ENCODE results near the gene B3GNT8. TPM values are rescaled to one million over a fixed set of nuclear protein-coding genes. Genes with fewer than 3 reads are reported as not detected.

B3GNT8 gene
- total RNA-seq, 2 experiments from 2014 or later = 0.58 to 1.2 TPM

- ATAC-seq (ENCODE audit: poor library complexity) = no peak
- H3K4me1 Mint-ChIP-seq (ENCODE audit: low read depth) = peaks cover 18% of the 10 kb centered on the region
These were observed 6.0 kb upstream of the B3GNT8 start for GRCh38 chr19:41433171-41433570.

DNA sequence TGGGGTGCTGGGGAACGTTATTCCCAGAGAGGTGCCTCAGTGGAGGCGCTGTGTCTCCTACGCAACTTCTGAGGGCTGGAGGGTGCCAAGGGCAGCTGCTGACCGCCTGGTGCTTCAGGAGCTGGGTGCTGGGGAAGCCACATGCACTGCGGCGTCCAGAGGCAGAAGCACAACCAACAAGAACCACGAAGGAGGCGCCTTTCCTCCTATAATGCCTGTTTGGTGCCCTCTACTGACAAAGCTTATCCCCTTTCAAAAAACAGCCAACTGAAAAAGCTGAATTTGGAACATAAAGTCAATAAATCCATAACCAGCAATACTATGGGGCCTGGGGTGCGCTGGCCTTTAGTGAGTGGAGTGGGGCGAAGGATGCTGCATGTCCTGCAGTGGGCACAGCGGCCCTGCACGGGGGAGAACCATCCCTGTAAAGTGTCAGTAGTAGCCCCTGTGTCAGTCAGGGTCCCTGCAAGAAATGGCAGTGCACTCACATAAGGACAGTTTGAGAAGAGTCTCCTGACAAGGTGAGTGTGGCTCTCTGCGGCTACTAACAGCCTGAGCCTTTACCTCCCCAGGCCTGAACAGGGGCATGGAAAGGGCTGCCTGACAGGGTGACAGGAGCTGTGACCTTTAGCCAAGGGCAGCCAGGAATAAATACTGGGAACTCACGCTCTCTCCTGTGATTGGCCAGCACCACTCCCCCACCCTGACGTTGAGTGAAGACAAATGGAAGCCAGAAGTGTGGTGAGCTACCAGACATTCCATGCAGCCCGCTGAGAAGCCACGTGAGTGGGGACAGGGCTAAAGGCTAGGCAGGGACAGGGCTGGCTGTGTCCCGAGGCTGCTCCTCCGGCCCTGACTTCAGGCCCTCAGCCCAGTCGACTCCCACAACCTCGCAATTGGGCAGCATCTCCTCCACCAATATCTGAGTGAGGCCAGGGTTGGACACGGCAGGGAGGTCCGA lies 4.5 kb upstream of the B3GNT8 start:
- TF ChIP-seq, protein P1, sequence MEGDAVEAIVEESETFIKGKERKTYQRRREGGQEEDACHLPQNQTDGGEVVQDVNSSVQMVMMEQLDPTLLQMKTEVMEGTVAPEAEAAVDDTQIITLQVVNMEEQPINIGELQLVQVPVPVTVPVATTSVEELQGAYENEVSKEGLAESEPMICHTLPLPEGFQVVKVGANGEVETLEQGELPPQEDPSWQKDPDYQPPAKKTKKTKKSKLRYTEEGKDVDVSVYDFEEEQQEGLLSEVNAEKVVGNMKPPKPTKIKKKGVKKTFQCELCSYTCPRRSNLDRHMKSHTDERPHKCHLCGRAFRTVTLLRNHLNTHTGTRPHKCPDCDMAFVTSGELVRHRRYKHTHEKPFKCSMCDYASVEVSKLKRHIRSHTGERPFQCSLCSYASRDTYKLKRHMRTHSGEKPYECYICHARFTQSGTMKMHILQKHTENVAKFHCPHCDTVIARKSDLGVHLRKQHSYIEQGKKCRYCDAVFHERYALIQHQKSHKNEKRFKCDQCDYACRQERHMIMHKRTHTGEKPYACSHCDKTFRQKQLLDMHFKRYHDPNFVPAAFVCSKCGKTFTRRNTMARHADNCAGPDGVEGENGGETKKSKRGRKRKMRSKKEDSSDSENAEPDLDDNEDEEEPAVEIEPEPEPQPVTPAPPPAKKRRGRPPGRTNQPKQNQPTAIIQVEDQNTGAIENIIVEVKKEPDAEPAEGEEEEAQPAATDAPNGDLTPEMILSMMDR (IDR thresholded peaks at IDR 0.05) = no peak
- Histone ChIP-seq H3K27ac (ENCODE audit: low read depth in 1 of 2, low read length in 2 of 2) (no peak overlapping the region), H3K36me3 (ENCODE audit: insufficient read depth, low read length) (peaks cover 39% of the 10 kb centered on the region), H3K4me3 (ENCODE audit: low read length) (no peak overlapping the region), H3K27me3 (ENCODE audit: control insufficient read depth in 1 of 2, insufficient read depth in 2 of 2, low read length in 2 of 2) (no peaks in the 10 kb centered on the region), H3K9me3 (ENCODE audit: control insufficient read depth in 1 of 2, insufficient read depth in 1 of 2, low read length in 2 of 2) (no peaks in the 10 kb centered on the region), H3K4me1 (ENCODE audit: insufficient read depth, low read length) (peaks cover 34% of the 10 kb centered on the region)
- Mint-ChIP-seq H3K27ac (no peak overlapping the region), H3K4me1 (ENCODE audit: low read depth) (peaks cover 30% of the 10 kb centered on the region), H3K4me3 (no peak overlapping the region), H3K9me3 (no peaks in the 10 kb centered on the region), H3K36me3 (ENCODE audit: low read depth) (peaks cover 41% of the 10 kb centered on the region), H3K27me3 (no peaks in the 10 kb centered on the region)
- peak in 3 of 14 experiments; percentile 36 to 56 (median 37) for DNase-seq
- intact Hi-C loops (cut with DNase I, micrococcal nuclease) = loop anchor here in 1 of 2 experiments (10.0 kb wide), 1 partner anchor 1087 kb away; the partner anchor contains the start of genes C19orf47 and PLD3
- ChIA-PET CTCF (no interaction called here), POLR2A (interaction anchor here (1.0 kb wide), 1 partner anchor 131 kb away, joined by 3 read pairs; no protein-coding TSS in a partner anchor)
- ATAC-seq (ENCODE audit: poor library complexity) = no peak

More at GRCh38 chr19:41433171-41433570, 6.0 kb upstream of the B3GNT8 start:
- DNase-seq = no peak
- intact Hi-C loops (cut with DNase I, micrococcal nuclease) = loop anchor here in 1 of 2 experiments (10.0 kb wide), 1 partner anchor 1088 kb away; the partner anchor contains the start of genes C19orf47 and PLD3
- ChIA-PET POLR2A (no interaction called here), CTCF (no interaction called here)
- Mint-ChIP-seq H3K9me3 (no peaks in the 10 kb centered on the region), H3K27me3 (no peaks in the 10 kb centered on the region), H3K27ac (no peak overlapping the region), H3K36me3 (ENCODE audit: low read depth) (peaks cover 46% of the 10 kb centered on the region), H3K4me3 (no peak overlapping the region)
- Histone ChIP-seq H3K27ac (ENCODE audit: low read depth in 1 of 2, low read length in 2 of 2) (no peak overlapping the region), H3K36me3 (ENCODE audit: insufficient read depth, low read length) (peaks cover 44% of the 10 kb centered on the region), H3K4me3 (ENCODE audit: low read length) (no peak overlapping the region), H3K4me1 (ENCODE audit: insufficient read depth, low read length) (peaks cover 21% of the 10 kb centered on the region), H3K27me3 (ENCODE audit: control insufficient read depth in 1 of 2, insufficient read depth in 2 of 2, low read length in 2 of 2) (no peaks in the 10 kb centered on the region), H3K9me3 (ENCODE audit: control insufficient read depth in 1 of 2, insufficient read depth in 1 of 2, low read length in 2 of 2) (no peaks in the 10 kb centered on the region)
- TF ChIP-seq, protein P1 (IDR thresholded peaks at IDR 0.05) = no peak

DNA sequence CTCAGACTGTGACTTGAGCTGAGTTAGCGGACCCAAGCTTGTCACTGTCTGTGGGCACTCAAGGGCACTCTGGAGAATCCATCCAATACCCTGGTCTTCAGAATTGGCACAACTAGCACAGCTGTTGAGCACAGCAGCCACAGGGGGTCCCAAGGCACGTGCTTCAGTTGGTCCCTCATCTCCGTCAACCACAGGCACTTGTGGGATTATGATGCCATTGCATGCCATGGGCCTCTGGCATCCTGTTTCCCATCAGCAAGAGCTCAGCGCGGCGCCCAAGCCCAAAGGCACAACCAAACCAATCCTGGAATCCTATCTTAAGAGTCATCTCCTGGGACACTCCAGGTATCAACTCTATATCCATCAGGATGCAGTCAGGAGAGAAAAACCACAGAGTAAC lies 3.7 kb upstream of the B3GNT8 start:
- no peak overlapping the region for H3K4me3 Mint-ChIP-seq
- Histone ChIP-seq H3K4me3 (ENCODE audit: low read length) (no peak overlapping the region), H3K4me1 (ENCODE audit: insufficient read depth, low read length) (peaks cover 42% of the 10 kb centered on the region)

More for the DNA sequence above, 3.7 kb upstream of the B3GNT8 start:
- DNase-seq (no peak), ATAC-seq (ENCODE audit: poor library complexity) (no peak)
- intact Hi-C loops (cut with DNase I, micrococcal nuclease) = loop anchor here in 1 of 2 experiments (10.0 kb wide), 1 partner anchor 1086 kb away; the partner anchor contains the start of genes C19orf47 and PLD3
- H3K4me1 Mint-ChIP-seq (ENCODE audit: low read depth) = peaks cover 34% of the 10 kb centered on the region
- Histone ChIP-seq H3K27me3 (ENCODE audit: control insufficient read depth in 1 of 2, insufficient read depth in 2 of 2, low read length in 2 of 2) (no peaks in the 10 kb centered on the region), H3K36me3 (ENCODE audit: insufficient read depth, low read length) (peaks cover 37% of the 10 kb centered on the region), H3K9me3 (ENCODE audit: control insufficient read depth in 1 of 2, insufficient read depth in 1 of 2, low read length in 2 of 2) (no peaks in the 10 kb centered on the region), H3K27ac (ENCODE audit: low read depth in 1 of 2, low read length in 2 of 2) (no peak overlapping the region)
- TF ChIP-seq, protein P1 (IDR thresholded peaks at IDR 0.05) = no peak
- peaks cover 42% of the 10 kb centered on the region for H3K36me3 Mint-ChIP-seq (ENCODE audit: low read depth)
- H3K27ac Mint-ChIP-seq = no peak overlapping the region
- ChIA-PET CTCF (no interaction called here), POLR2A (interaction anchor here (0.7 to 1.0 kb wide), 2 partner anchors 9 to 130 kb away, joined by 3 read pairs; partner anchors contain the start of gene DMAC2)
- H3K27me3 Mint-ChIP-seq = no peaks in the 10 kb centered on the region
- no peaks in the 10 kb centered on the region for H3K9me3 Mint-ChIP-seq

All from CD4-positive, alpha-beta T cell (primary cell).